A549 (cell line): ENCODE measurements around the gene ADAMTS4. TPM values are rescaled to one million over a fixed set of nuclear protein-coding genes. Genes with fewer than 3 reads are reported as not detected.

Source experiments
- ATAC-seq, 2 experiments: fragments of 200-7000 bp in 1 of 2; fragments of >200 bp in 1 of 2; cut with Nextera tagmentation in 1 of 2; cut with Tn5 transposase in 1 of 2; 3 replicates each; pipeline versions ENCODE4 v1.8.0 to v1.9.1; 2018 to 2020; ENCODE audit warnings: mild to moderate bottlenecking in 1 of 2, moderate library complexity in 1 of 2
- CTCF ChIA-PET: fragments of 300-600 bp; sonication (Branson Sonifier 250); formaldehyde crosslinking; extraction: SDS; loops from one replicate; lab custom pipeline; 2021; ENCODE audit warnings: antibody characterized with exemption, inconsistent platforms; lab: Yijun Ruan, JAX
- POLR2A ChIA-PET: fragments of 350-600 bp; formaldehyde crosslinking; extraction: SDS; loops from one replicate; lab custom pipeline; 2021; ENCODE audit warnings: antibody characterized with exemption, inconsistent platforms; lab: Yijun Ruan, JAX
- DNase-seq, 2 experiments: peaks; one replicate each; pipeline versions ENCODE4 v3.0.0 to v3.0.0-alpha.2; 2011 to 2016; ENCODE audit warnings: low read depth in 1 of 2, low spot score in 1 of 2
- FAIRE-seq: peaks from 2 replicates; lab custom pipeline; 2011; peaks lifted over from hg19 to GRCh38; lab: Jason Lieb, UNC
- H3K27ac ChIP-seq, 2 experiments: fragments of >200 bp; sonication (Bioruptor Twin); formaldehyde crosslinking; 3 replicates each; pipeline ENCODE4 v1.5.1; 2016 to 2017
- H3K4me1 ChIP-seq: fragments of >200 bp; sonication (Bioruptor Twin); formaldehyde crosslinking; 3 replicates; pipeline ENCODE4 v1.6.1; 2016
- H3K4me2 ChIP-seq: fragments of >200 bp; sonication (Bioruptor Twin); formaldehyde crosslinking; 3 replicates; pipeline ENCODE4 v1.6.1; 2016
- H3K4me3 ChIP-seq: fragments of >200 bp; sonication (Bioruptor Twin); formaldehyde crosslinking; 3 replicates; pipeline ENCODE4 v1.5.1; 2016
- H3K9me3 ChIP-seq: fragments of >200 bp; sonication (Bioruptor Twin); formaldehyde crosslinking; 3 replicates; pipeline ENCODE4 v1.6.1; 2016
- CBX8 ChIP-seq: fragments of 200-600 bp; sonication (generic); IDR thresholded peaks from 2 replicates; pipeline ENCODE4 v1.6.1; 2016
- FOSB ChIP-seq: fragments of 250-450 bp; sonication (Bioruptor Pico); IDR thresholded peaks from 2 replicates; pipeline ENCODE4 v1.5.0; 2020; ENCODE audit warnings: mild to moderate bottlenecking, moderate library complexity
- HDAC2 ChIP-seq: fragments of 200-600 bp; sonication (generic); IDR thresholded peaks from 2 replicates; pipeline ENCODE4 v1.6.1; 2016
- HEYL ChIP-seq: fragments of 250-450 bp; sonication (Bioruptor Pico); IDR thresholded peaks from 2 replicates; pipeline ENCODE4 v1.8.0; 2021; ENCODE audit warnings: mild to moderate bottlenecking, moderate library complexity
- HOXB13 ChIP-seq: fragments of 250-450 bp; sonication (Bioruptor Pico); IDR thresholded peaks from 2 replicates; pipeline ENCODE4 v1.5.0; 2020; ENCODE audit warnings: low read depth, mild to moderate bottlenecking, moderate library complexity
- KDM1A ChIP-seq: fragments of 200-600 bp; sonication (generic); IDR thresholded peaks from 2 replicates; pipeline ENCODE4 v1.6.1; 2016; ENCODE audit warnings: low read depth, mild to moderate bottlenecking
- KDM5A ChIP-seq: fragments of 200-600 bp; sonication (generic); IDR thresholded peaks from 2 replicates; pipeline ENCODE4 v1.6.1; 2016; ENCODE audit warnings: antibody characterized with exemption, mild to moderate bottlenecking
- NFE2L2 ChIP-seq: fragments of 150-350 bp; conservative IDR thresholded peaks from 2 replicates; pipeline ENCODE4 v1.6.1; 2014; ENCODE audit warnings: low read length
- NPAS2 ChIP-seq: fragments of 250-450 bp; sonication (Bioruptor Pico); IDR thresholded peaks from 2 replicates; pipeline ENCODE4 v1.8.0; 2022; ENCODE audit warnings: mild to moderate bottlenecking, moderate library complexity, borderline replicate concordance
- PHF8 ChIP-seq: fragments of 200-600 bp; sonication (generic); IDR thresholded peaks from 2 replicates; pipeline ENCODE4 v1.6.1; 2016; ENCODE audit warnings: low read depth, mild to moderate bottlenecking, antibody characterized with exemption, moderate library complexity, borderline replicate concordance
- RCOR1 ChIP-seq: fragments of 150-350 bp; IDR thresholded peaks from 2 replicates; pipeline ENCODE4 v1.6.1; 2014; ENCODE audit warnings: antibody characterized with exemption, low read length, low read depth
- TFCP2L1 ChIP-seq: fragments of 250-450 bp; sonication (Bioruptor Pico); IDR thresholded peaks from 2 replicates; pipeline ENCODE4 v1.5.0; 2021; ENCODE audit warnings: mild to moderate bottlenecking
- ZC3H11A ChIP-seq: fragments of 450-650 bp; IDR thresholded peaks from 2 replicates; pipeline ENCODE4 v1.6.1; 2014; ENCODE audit warnings: antibody characterized with exemption, mild to moderate bottlenecking
- ZFP36 ChIP-seq: fragments of 450-650 bp; IDR thresholded peaks from 2 replicates; pipeline ENCODE4 v1.6.1; 2014; ENCODE audit warnings: borderline replicate concordance; ENCODE audit not compliant: partially characterized antibody
- ZSCAN20 ChIP-seq: fragments of 250-450 bp; sonication (Bioruptor Pico); IDR thresholded peaks from 2 replicates; pipeline ENCODE4 v1.8.0; 2022; ENCODE audit warnings: mild to moderate bottlenecking, moderate library complexity
- WGBS: methylation state at CpG from one replicate; pipeline ENCODE4 v1.1.6; 2017; ENCODE audit errors: missing lambda C conversion rate; 5-methylcytosine and 5-hydroxymethylcytosine counted together
- polyA plus RNA-seq, 4 experiments: library from polyadenylated mRNA; depleted of rRNA in 3 of 4; stranded (reverse); fragments of >200 nt; fragmentation: RNase III in 1 of 4; extraction: RNeasy Plus Mini Kit Qiagen cat#74134 plus additional on column Dnase treatment in 1 of 4; gene quantifications; 2 replicates in 3 of 4; 3 replicates in 1 of 4; pipeline ENCODE4 v1.2.3, GENCODE V29; 2011 to 2017
- TF ChIP-seq, protein P1 (sequence below): fragments of 250-450 bp; sonication (Bioruptor Pico); IDR thresholded peaks from 2 replicates; pipeline ENCODE4 v1.5.0; 2021; ENCODE audit warnings: mild to moderate bottlenecking, moderate library complexity, borderline replicate concordance
- TF ChIP-seq, protein P2 (sequence below): fragments of 150-350 bp; IDR thresholded peaks from 2 replicates; pipeline ENCODE4 v1.6.1; 2014; ENCODE audit warnings: low read depth, mild to moderate bottlenecking, low read length
- TF ChIP-seq, protein P3 (sequence below): IDR thresholded peaks from 2 replicates; pipeline ENCODE4 v1.6.1; 2012
- TF ChIP-seq, protein P4 (sequence below): IDR thresholded peaks from 2 replicates; pipeline ENCODE4 v1.6.1; 2012

ADAMTS4 gene
- polyA plus RNA-seq, 2 of the 4 experiments (the other 2 are of a cell fraction): not detected

DNA sequence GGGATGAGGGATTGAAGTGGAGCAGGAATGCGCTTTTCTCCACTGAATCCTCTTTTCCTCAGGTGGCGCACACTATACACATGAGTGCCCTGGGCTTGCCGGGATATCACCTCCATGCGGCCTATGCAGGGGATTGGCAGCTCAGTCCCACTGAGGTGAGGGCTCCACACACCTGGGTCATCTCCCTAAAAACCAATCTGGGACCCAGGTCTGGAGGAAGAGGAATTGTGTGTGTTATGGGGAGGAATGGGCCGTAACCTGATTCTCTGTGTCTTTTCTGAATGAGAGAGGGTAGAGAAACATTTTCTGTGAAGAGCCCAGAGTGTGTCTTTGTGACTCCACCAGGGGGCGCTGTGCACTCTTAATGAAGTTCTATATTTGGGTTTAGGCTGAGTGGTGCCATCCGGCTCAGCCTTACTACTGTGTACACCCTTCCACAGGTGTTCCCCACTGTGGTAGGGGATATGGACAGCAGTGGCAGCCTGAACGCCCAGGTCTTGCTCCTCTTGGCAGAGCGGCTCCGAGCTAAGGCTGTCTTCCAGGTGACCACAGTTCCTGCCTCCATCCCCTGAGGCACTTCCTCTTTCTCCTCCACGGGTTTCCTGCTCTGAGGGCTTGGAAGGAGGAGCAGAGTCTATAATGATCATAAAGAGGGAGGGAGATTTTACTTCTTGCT is 28.5 kb upstream of the ADAMTS4 start (continued):
- TF ChIP-seq, protein P1, sequence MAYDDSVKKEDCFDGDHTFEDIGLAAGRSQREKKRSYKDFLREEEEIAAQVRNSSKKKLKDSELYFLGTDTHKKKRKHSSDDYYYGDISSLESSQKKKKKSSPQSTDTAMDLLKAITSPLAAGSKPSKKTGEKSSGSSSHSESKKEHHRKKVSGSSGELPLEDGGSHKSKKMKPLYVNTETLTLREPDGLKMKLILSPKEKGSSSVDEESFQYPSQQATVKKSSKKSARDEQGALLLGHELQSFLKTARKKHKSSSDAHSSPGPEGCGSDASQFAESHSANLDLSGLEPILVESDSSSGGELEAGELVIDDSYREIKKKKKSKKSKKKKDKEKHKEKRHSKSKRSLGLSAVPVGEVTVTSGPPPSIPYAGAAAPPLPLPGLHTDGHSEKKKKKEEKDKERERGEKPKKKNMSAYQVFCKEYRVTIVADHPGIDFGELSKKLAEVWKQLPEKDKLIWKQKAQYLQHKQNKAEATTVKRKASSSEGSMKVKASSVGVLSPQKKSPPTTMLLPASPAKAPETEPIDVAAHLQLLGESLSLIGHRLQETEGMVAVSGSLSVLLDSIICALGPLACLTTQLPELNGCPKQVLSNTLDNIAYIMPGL (CRISPR knock-in tag): no peak
- TF ChIP-seq, protein P2, sequence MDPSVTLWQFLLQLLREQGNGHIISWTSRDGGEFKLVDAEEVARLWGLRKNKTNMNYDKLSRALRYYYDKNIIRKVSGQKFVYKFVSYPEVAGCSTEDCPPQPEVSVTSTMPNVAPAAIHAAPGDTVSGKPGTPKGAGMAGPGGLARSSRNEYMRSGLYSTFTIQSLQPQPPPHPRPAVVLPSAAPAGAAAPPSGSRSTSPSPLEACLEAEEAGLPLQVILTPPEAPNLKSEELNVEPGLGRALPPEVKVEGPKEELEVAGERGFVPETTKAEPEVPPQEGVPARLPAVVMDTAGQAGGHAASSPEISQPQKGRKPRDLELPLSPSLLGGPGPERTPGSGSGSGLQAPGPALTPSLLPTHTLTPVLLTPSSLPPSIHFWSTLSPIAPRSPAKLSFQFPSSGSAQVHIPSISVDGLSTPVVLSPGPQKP: no peak
- TF ChIP-seq CBX8: no peak
- TF ChIP-seq KDM1A: no peak

DNA sequence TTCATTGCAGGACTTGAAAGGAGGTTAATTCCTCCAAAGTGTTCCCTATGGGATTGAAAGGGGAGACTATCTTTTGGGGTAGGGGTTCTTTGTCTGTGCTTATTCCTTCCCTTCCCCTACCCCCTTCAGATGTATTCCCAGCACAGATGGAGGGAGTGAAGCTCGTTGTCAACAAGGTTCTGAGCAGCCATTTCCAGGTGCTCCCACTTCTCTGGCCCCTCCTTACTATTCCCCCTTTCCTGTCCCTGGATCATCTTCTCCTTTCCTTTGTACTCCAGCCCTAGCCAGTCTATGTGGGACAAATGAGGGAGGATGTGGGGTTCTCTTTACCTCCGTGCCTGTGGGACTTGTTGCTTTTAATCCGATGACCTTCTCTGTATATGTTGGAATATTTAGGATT is 27.9 kb upstream of the ADAMTS4 start:
- Histone ChIP-seq H3K4me3 (peak overlapping the region; percentile 57), H3K9me3 (no peaks in the 10 kb centered on the region), H3K4me2 (peak overlapping the region; percentile 93), H3K27ac (peak overlapping the region; percentile 72 to 85; a peak in 4 of 6 replicates), H3K4me1 (peaks cover 13% of the 10 kb centered on the region)
- TF ChIP-seq HEYL (CRISPR knock-in tag): no peak
- no peak for TF ChIP-seq FOSB
- no peak for TF ChIP-seq TFCP2L1 (CRISPR knock-in tag)
- no peak for TF ChIP-seq KDM5A
- 79% methylated on average over 3 of the region's 3 CpGs for WGBS
- FAIRE-seq: no peak
- no peak for ATAC-seq
- POLR2A ChIA-PET: interaction anchor here (1.6 kb wide), 1 partner anchor 87 kb away, joined by 14 read pairs; the partner anchor contains the start of gene SDHC
- CTCF ChIA-PET: interaction anchor here (0.5 to 20.1 kb wide), 24 partner anchors 9 to 200 kb away, joined by 3 to 319 read pairs (median 11); partner anchors contain the start of genes CFAP126, FCER1G, NDUFS2 and NR1I3
- no peak for DNase-seq

DNA sequence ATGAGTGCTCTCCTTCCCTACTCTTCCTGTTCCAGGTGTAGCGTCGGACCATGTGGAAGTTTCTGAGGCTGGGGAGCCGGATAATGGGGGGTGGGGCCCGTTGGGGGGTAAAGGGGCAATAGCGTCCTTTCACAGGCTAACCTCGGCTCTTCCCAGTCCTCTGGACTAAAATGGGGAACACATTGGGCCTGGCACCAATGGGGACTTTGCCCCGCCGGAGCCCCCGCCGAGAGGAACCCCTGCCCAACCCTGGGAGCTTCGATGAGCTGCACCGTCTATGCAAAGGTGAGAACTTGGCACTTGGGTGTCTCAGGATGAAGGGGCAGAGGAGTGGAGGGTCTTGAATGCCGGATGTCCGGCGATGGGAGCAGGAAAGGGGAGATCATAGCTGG is 27.5 kb upstream of the ADAMTS4 start:
- POLR2A ChIA-PET: interaction anchor here (0.6 to 1.6 kb wide), 8 partner anchors 11 to 163 kb away, joined by 4 to 23 read pairs (median 10); partner anchors contain the start of genes NDUFS2 and SDHC
- 10% methylated on average over 15 of the region's 15 CpGs for WGBS
- CTCF ChIA-PET: interaction anchor here (0.7 to 20.1 kb wide), 24 partner anchors 8 to 182 kb away, joined by 3 to 319 read pairs (median 11); partner anchors contain the start of genes ADAMTS4, CFAP126, FCER1G and NDUFS2
- DNase-seq (no peak), FAIRE-seq (no peak)
- peaks cover 13% of the 10 kb centered on the region for H3K4me1 ChIP-seq
- H3K4me3 ChIP-seq: peak overlapping the region; percentile 57
- peak overlapping the region; percentile 72 to 85 for H3K27ac ChIP-seq
- peak overlapping the region; percentile 93 for H3K4me2 ChIP-seq
- no peaks in the 10 kb centered on the region for H3K9me3 ChIP-seq
- TF ChIP-seq NFE2L2 (no peak), HOXB13 (no peak), ZFP36 (no peak), TFCP2L1 (CRISPR knock-in tag) (no peak), ZC3H11A (no peak), PHF8 (no peak), HDAC2 (no peak), RCOR1 (no peak), ZSCAN20 (no peak), NPAS2 (CRISPR knock-in tag) (no peak)
- TF ChIP-seq, protein P3, sequence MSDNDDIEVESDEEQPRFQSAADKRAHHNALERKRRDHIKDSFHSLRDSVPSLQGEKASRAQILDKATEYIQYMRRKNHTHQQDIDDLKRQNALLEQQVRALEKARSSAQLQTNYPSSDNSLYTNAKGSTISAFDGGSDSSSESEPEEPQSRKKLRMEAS: no peak
- TF ChIP-seq, protein P4, sequence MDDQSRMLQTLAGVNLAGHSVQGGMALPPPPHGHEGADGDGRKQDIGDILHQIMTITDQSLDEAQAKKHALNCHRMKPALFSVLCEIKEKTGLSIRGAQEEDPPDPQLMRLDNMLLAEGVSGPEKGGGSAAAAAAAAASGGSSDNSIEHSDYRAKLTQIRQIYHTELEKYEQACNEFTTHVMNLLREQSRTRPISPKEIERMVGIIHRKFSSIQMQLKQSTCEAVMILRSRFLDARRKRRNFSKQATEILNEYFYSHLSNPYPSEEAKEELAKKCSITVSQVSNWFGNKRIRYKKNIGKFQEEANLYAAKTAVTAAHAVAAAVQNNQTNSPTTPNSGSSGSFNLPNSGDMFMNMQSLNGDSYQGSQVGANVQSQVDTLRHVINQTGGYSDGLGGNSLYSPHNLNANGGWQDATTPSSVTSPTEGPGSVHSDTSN: no peak
- TF ChIP-seq, all 56 proteins: peak for 0
- ATAC-seq: no peak
